ENCODE measurements around the gene AHCYL1.

- TF ChIP-seq CTCF (IDR thresholded peaks at IDR 0.05) (no peak), POLR2A (IDR thresholded peaks at IDR 0.05) (no peak)
These were observed 36.8 kb upstream of the AHCYL1 start for GRCh38 chr1:109947582-109948284.
